ENCODE measurements around the gene MAPRE3.

The MAPRE3 gene

GRCh38 chr2:26932974-26933373, 37.5 kb upstream of the MAPRE3 start:
- H3K4me3 ChIP-seq (ENCODE audit: low read depth, low read length): no peak overlapping the region
- TF ChIP-seq, protein P1, sequence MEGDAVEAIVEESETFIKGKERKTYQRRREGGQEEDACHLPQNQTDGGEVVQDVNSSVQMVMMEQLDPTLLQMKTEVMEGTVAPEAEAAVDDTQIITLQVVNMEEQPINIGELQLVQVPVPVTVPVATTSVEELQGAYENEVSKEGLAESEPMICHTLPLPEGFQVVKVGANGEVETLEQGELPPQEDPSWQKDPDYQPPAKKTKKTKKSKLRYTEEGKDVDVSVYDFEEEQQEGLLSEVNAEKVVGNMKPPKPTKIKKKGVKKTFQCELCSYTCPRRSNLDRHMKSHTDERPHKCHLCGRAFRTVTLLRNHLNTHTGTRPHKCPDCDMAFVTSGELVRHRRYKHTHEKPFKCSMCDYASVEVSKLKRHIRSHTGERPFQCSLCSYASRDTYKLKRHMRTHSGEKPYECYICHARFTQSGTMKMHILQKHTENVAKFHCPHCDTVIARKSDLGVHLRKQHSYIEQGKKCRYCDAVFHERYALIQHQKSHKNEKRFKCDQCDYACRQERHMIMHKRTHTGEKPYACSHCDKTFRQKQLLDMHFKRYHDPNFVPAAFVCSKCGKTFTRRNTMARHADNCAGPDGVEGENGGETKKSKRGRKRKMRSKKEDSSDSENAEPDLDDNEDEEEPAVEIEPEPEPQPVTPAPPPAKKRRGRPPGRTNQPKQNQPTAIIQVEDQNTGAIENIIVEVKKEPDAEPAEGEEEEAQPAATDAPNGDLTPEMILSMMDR (IDR thresholded peaks at IDR 0.05; ENCODE audit: low read depth, low read length): no peak

DNA sequence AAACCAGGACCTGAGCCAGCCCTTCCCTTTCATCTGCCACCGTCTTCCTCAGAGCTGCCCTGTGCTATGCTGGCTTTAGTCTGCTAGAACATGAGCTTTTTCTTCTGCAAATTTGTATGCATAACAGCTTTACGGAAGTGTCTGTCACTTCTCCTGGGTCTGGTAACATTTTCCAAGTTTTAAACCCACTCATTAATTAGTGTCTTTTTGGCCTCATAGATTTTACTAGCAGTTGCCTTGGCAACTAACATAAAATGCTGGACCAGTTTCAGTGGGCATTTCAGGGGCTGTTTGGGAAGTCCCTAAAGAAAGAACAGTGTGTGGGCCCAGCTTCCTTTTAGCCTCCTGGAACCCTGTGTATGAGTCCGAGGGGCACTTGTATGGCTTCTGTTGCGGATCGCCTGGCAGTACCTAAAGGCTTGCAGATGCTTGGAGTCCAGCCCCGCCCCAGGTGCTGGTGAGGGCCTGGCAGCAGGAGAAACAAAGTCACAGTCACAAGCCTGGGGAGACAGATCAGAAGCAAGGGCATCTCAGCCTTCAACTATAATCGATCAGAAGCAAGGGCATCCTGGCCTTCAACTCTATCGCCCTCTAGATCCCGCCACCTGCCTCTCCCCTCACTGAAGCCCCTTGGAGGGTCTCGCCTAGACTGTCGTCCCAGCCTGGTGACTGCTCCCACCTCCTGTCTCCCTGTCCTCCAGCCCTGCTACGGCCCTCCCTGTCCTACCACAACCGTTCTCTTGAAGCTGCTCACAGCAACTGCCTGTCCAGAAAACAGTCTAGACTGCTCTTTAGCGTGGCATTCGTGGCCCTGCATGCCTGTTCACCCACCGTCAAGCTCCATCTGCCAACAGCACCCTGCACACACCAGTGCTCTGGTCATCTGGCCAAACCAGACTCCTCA, 36.8 kb upstream of the MAPRE3 start:
- no peak overlapping the region for H3K4me3 ChIP-seq (ENCODE audit: low read depth, low read length)
- TF ChIP-seq, protein P1 (IDR thresholded peaks at IDR 0.05; ENCODE audit: low read depth, low read length): no peak

DNA sequence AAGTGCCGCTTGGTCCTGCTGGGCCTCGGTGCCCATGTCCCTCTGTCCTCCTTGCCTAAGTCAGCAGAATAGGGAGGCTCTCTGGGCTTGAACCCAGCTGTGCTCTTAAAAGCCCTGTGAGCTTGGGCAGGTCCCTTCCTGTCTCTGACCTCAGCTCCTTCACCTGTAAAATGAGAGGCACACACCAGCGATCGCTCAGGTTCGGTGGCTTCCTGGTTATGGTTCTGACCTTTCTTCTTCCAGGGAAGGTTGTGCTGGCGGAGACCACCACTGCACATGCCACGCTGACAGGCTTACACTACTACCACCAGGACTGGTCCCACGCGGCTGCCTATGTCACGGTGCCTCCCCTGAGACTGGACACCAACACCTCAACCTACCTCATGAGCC, 36.1 kb upstream of the MAPRE3 start:
- H3K4me3 ChIP-seq (ENCODE audit: low read depth, low read length): no peak overlapping the region
- TF ChIP-seq, protein P1 (IDR thresholded peaks at IDR 0.05; ENCODE audit: low read depth, low read length): no peak

- TF ChIP-seq, protein P1 (IDR thresholded peaks at IDR 0.05; ENCODE audit: low read depth, low read length): no peak
- H3K4me3 ChIP-seq (ENCODE audit: low read depth, low read length): no peak overlapping the region
These were observed 35.5 kb upstream of the MAPRE3 start for GRCh38 chr2:26934985-26935384.

GRCh38 chr2:26936855-26937254, 33.6 kb upstream of the MAPRE3 start:
- no peak overlapping the region for H3K4me3 ChIP-seq (ENCODE audit: low read depth, low read length)
- TF ChIP-seq, protein P1 (IDR thresholded peaks at IDR 0.05; ENCODE audit: low read depth, low read length): no peak

DNA sequence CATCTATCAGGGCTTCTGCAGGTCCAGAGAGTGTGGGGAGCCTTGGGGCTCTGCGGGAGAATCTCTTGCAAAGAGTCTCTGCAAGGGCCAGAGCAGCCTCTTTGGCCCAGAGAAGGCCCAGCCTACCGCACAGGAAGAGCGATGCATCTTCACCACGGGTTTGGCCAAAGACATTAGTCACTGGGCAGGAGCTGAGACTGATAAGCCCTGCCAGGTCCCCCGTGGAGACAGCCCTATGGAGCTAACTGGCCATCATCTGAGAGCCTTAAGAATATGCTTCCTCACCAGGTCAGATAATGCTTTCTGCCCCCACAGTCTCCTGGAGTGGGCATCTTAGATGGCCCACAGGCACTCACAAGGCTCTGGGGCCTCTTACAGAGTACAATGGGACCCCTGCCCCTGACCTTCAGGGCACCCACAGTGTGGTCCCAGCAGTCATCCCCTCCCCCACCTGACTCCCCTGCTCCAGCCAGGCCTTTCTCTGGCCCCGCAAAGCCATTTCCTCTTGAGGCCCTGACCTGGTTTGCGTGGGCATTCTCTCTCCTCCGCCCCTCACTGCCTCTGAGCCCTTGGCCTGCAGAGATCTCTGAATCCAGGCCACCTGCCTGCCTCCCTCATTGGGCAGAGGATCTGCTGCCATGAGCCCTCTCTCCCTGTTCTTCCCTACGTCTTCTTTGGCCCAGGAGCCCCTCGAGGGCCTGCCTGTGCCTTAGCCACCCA, 31.9 kb upstream of the MAPRE3 start:
- TF ChIP-seq, protein P1 (IDR thresholded peaks at IDR 0.05; ENCODE audit: low read depth, low read length): no peak
- no peak overlapping the region for H3K4me3 ChIP-seq (ENCODE audit: low read depth, low read length)

GRCh38 chr2:26940001-26940400, 30.4 kb upstream of the MAPRE3 start:
- TF ChIP-seq, protein P1 (IDR thresholded peaks at IDR 0.05; ENCODE audit: low read depth, low read length): no peak
- no peak overlapping the region for H3K4me3 ChIP-seq (ENCODE audit: low read depth, low read length)

Data from WI38 (cell line).